Gastroesophageal sphincter (tissue), 4 donors: Measurements from ENCODE around the gene EXOG. TPM values are rescaled to one million over a fixed set of nuclear protein-coding genes. Genes with fewer than 3 reads are reported as not detected.

Experiments
- ATAC-seq: fragments of 150-250 bp; one replicate; pipeline ENCODE4 v1.9.1; 2016; ENCODE audit warnings: mild to moderate bottlenecking, moderate library complexity
- H3K27ac ChIP-seq, 4 donors: fragments of 200-600 bp; sonication (generic) in 3 of 4; 1 replicate in 3 of 4; 2 replicates in 1 of 4; pipeline ENCODE4 v1.5.1; 2016 to 2019
- H3K27me3 ChIP-seq: fragments of 200-600 bp; sonication (generic); one replicate; pipeline ENCODE4 v1.5.1; 2019
- H3K36me3 ChIP-seq, 2 donors: fragments of 200-600 bp; sonication (generic); one replicate each; pipeline ENCODE4 v1.5.1; 2019; ENCODE audit warnings: control low read depth in 1 of 2
- H3K4me1 ChIP-seq, 3 donors: fragments of 200-600 bp; sonication (generic); 1 replicate in 2 of 3; 2 replicates in 1 of 3; pipeline ENCODE4 v1.5.1; 2016 to 2019; ENCODE audit warnings: control low read depth in 2 of 3
- H3K4me3 ChIP-seq, 2 donors: fragments of 200-600 bp; sonication (generic); one replicate each; pipeline ENCODE4 v1.5.1; 2019; ENCODE audit warnings: mild to moderate bottlenecking in 1 of 2, moderate library complexity in 1 of 2
- H3K9me3 ChIP-seq, 3 donors: fragments of 200-600 bp; sonication (generic); one replicate each; pipeline ENCODE4 v1.5.1; 2017 to 2019; ENCODE audit warnings: control low read depth in 2 of 3
- EP300 ChIP-seq: sonication (generic); formaldehyde crosslinking; IDR thresholded peaks from one replicate; pipeline ENCODE4 v1.6.1; 2017; ENCODE audit warnings: antibody characterized with exemption, mild to moderate bottlenecking
- POLR2A ChIP-seq, 2 donors: fragments of 450-650 bp; IDR thresholded peaks; one replicate each; pipeline ENCODE4 v1.6.1; 2017; ENCODE audit warnings: antibody characterized with exemption in 2 of 2, mild to moderate bottlenecking in 2 of 2, moderate library complexity in 1 of 2
- POLR2AphosphoS5 ChIP-seq: sonication (generic); formaldehyde crosslinking; IDR thresholded peaks from one replicate; pipeline ENCODE4 v1.6.1; 2017; ENCODE audit warnings: antibody characterized with exemption
- WGBS, 2 donors: methylation state at CpG; one replicate each; pipeline ENCODE4 v1.1.5; 2018; ENCODE audit warnings: low coverage in 1 of 2; 5-methylcytosine and 5-hydroxymethylcytosine counted together
- total RNA-seq, 4 donors: library from RNA; depleted of rRNA; stranded (reverse); fragments of >200 nt; gene quantifications; one replicate each; pipeline ENCODE4 v1.1.0, GENCODE V29; 2016
- TF ChIP-seq, protein P1 (sequence below), 4 experiments: fragments of 200-600 bp in 2 of 4; fragments of 450-650 bp in 2 of 4; sonication (generic) in 1 of 4; IDR thresholded peaks; one replicate each; pipeline ENCODE4 v1.5.1; 2017 to 2019; ENCODE audit warnings: antibody characterized with exemption in 4 of 4, mild to moderate bottlenecking in 2 of 4, moderate library complexity in 2 of 4

Gene EXOG
- total RNA-seq, 4 donors from 2014 or later = 10.5 to 38.3 (median 19.3) TPM

DNA sequence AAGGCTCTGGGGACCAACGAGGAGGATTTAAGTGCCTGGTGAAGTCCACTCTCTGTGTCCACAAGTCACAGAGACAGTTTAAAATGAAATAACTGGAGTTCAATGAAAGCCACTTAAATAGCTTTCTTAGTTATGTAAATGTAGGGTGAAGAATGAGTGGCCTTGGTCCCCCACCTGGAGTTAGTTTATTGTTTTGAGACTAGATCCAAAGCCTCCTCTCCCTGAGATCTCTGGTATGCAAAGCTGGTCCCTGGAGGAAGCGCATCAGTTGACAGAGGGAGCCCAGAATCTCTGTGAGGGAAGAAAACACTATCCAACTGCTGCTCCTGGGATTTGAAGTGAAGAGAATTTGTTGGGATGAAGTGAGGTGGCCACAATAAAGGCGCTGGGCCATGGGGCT is 40.5 kb downstream of the EXOG start:
- Histone ChIP-seq H3K27me3 (no peaks in the 10 kb centered on the region), H3K4me3 (no peak overlapping the region), H3K36me3 (peaks cover 0 to 52% of the 10 kb centered on the region in 2 donors), H3K9me3 (no peaks in the 10 kb centered on the region), H3K4me1 (no peaks in the 10 kb centered on the region), H3K27ac (no peak overlapping the region)
- TF ChIP-seq, protein P1, sequence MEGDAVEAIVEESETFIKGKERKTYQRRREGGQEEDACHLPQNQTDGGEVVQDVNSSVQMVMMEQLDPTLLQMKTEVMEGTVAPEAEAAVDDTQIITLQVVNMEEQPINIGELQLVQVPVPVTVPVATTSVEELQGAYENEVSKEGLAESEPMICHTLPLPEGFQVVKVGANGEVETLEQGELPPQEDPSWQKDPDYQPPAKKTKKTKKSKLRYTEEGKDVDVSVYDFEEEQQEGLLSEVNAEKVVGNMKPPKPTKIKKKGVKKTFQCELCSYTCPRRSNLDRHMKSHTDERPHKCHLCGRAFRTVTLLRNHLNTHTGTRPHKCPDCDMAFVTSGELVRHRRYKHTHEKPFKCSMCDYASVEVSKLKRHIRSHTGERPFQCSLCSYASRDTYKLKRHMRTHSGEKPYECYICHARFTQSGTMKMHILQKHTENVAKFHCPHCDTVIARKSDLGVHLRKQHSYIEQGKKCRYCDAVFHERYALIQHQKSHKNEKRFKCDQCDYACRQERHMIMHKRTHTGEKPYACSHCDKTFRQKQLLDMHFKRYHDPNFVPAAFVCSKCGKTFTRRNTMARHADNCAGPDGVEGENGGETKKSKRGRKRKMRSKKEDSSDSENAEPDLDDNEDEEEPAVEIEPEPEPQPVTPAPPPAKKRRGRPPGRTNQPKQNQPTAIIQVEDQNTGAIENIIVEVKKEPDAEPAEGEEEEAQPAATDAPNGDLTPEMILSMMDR (IDR thresholded peaks at IDR 0.05) = no peak
- 68% methylated on average over 2 of the region's 3 CpGs; no CpG with 5 or more reads in 1 of the 2 donors for WGBS, 2 donors
- no peak for ATAC-seq

DNA sequence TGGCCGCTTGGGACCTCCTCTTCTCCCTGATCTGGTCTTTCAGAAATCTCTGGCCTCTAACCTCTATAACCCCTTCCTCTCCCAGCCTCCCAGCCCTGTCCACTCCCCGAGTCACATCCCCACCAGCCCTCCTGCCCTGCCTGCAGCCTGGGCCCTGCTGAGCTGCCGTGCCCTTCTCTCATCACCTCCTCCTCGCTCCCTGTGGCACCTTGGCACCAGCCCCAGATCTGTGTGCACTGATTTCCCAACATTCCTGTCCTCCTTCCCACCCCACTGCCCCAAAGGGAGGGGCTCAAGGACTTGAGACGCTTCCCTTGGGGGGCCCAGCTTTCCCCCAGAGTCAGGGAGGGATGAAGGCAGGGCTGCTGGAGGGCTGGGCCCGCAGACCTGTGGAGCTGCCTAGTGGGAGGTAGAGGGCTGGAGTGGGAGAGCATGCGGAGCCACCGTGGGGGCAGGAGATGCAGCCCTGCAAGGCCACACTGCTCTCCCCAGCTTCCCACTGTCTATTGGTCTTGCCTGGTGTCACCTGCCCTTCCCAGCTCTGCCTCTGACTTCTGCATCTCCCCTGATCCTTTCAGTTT is 42.7 kb downstream of the EXOG start:
- TF ChIP-seq EP300 (no peak), POLR2AphosphoS5 (no peak), POLR2A (IDR thresholded peaks at IDR 0.05) (no peak)
- TF ChIP-seq, protein P1 (IDR thresholded peaks at IDR 0.05) = no peak
- Histone ChIP-seq H3K4me3 (no peak overlapping the region), H3K36me3 (peaks cover 0 to 33% of the 10 kb centered on the region in 2 donors), H3K9me3 (no peaks in the 10 kb centered on the region), H3K27ac (no peak overlapping the region), H3K27me3 (no peaks in the 10 kb centered on the region), H3K4me1 (no peaks in the 10 kb centered on the region)
- no peak for ATAC-seq
- 69 to 78% methylated on average over 4 of the region's 8 CpGs for WGBS, 2 donors

DNA sequence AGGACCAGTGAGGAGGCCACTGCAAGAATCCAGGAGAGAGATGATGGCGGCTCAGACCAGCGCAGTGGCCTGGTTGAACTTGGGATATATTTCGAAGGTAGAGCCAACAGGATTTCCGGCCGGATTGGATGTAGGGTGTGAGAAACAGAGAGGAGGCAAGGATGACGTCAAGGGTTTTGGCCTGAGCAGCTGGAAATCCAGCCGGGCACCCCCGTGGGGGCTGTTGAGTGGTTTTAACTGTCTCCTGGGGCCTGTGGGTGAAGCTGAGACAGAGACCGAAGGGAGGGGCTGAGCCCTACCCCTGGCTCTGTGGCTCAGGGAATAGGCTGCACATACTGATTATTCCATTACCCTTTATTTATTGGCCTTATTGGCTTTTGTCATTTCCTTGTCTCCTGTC is 45.7 kb downstream of the EXOG start:
- no peaks in the 10 kb centered on the region for H3K4me1 ChIP-seq
- H3K27me3 ChIP-seq = no peaks in the 10 kb centered on the region
- ATAC-seq = no peak
- no peaks in the 10 kb centered on the region for H3K9me3 ChIP-seq
- H3K4me3 ChIP-seq = no peak overlapping the region
- 63% methylated on average over 8 of the region's 9 CpGs; no CpG with 5 or more reads in 1 of the 2 donors for WGBS, 2 donors
- H3K36me3 ChIP-seq = peaks cover 0 to 9% of the 10 kb centered on the region in 2 donors
- no peak overlapping the region for H3K27ac ChIP-seq
- no peak for TF ChIP-seq EP300
- TF ChIP-seq, protein P1 (IDR thresholded peaks at IDR 0.05) = no peak
- no peak for TF ChIP-seq POLR2AphosphoS5
- no peak for TF ChIP-seq POLR2A (IDR thresholded peaks at IDR 0.05)

DNA sequence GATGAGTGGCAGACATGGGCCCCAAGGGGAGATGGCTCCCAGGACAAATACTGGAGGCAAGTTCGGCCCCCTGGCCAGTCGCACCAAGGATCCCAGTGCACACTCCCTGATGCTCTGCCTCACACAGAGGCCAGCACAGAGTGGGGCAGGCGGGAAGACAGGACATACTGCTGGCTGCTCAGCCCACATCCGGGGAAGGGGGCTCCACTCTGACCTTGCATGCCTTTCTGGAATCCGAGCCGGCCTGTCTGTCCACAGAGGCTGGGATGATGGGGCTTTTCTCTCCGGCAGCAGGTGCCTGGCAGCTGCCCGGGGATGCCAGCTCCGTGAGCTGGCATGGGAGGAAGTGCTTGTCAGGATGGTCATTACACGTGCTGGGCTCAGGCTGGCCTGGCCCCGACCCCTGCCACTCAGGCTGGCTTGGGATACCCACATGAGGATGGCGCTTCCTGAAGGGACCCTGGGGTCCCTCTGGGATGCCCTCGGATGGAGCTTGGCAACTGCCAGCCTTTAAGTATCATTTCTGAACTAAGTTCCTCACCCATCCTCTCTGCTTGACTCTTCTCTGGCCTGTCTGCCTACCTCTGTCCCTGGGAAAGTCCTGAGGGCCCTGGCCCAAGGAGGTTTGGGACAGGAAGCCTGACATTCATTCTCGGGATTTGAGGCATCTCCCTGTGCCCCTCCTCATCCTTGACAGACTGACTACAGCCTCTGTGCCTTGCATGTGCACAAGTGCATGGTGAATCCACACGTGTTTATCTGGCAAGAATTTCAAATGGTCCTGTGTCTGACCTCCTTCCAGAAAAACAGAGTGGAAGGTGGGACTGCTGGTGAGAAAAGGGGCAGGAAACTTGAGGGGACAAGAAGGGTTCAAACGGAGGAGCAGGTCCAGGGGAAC is 46.5 kb downstream of the EXOG start:
- Histone ChIP-seq H3K36me3 (peaks cover 0 to 3% of the 10 kb centered on the region in 2 donors), H3K27me3 (no peaks in the 10 kb centered on the region), H3K27ac (no peak overlapping the region), H3K4me3 (no peak overlapping the region), H3K4me1 (no peaks in the 10 kb centered on the region), H3K9me3 (no peaks in the 10 kb centered on the region)
- TF ChIP-seq EP300 = no peak
- no peak for TF ChIP-seq POLR2A (IDR thresholded peaks at IDR 0.05)
- TF ChIP-seq, protein P1 (IDR thresholded peaks at IDR 0.05) = no peak
- TF ChIP-seq POLR2AphosphoS5 = no peak
- 33 to 47% methylated on average over 2 to 4 of the region's 16 CpGs for WGBS, 2 donors
- no peak for ATAC-seq

DNA sequence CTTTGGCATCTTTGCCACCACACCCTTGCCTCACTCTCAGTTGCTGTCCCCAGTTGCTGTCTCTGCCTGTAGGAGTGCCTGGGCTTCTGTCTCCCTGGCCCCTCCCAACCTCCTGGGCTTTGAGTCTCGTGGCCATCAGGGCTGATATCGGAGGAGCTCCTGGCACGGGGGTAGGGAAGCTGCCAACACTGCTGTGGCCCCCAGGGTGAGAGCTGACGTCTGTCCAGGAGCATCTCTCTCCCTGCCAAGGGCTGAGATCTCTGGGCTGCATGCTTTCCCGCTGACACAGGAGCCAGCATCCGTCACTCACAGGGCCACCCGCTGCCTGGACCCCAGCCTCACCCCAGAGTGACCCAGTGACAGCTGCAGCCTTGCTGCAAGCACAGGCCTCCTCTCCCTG is 47.4 kb downstream of the EXOG start:
- no peaks in the 10 kb centered on the region for H3K27me3 ChIP-seq
- no peaks in the 10 kb centered on the region for H3K4me1 ChIP-seq
- no peaks in the 10 kb centered on the region for H3K36me3 ChIP-seq
- H3K4me3 ChIP-seq = no peak overlapping the region
- H3K9me3 ChIP-seq = no peaks in the 10 kb centered on the region
- 38 to 72% methylated on average over 2 to 3 of the region's 7 CpGs for WGBS, 2 donors
- TF ChIP-seq, protein P1 (IDR thresholded peaks at IDR 0.05) = no peak
- no peak for TF ChIP-seq EP300
- no peak for TF ChIP-seq POLR2AphosphoS5
- no peak for TF ChIP-seq POLR2A (IDR thresholded peaks at IDR 0.05)
- no peak overlapping the region for H3K27ac ChIP-seq
- ATAC-seq = no peak
